Panc1 (cell line): ENCODE measurements around the gene STXBP4.

Experiments
- SIN3A ChIP-seq: IDR thresholded peaks from 2 replicates; pipeline ENCODE4 v1.6.1; 2012; ENCODE audit warnings: low read depth, mild to moderate bottlenecking, low read length, moderate library complexity, borderline replicate concordance; ENCODE audit not compliant: insufficient read depth
- TF ChIP-seq, protein P1 (sequence below): fragments of 450-650 bp; IDR thresholded peaks from 2 replicates; pipeline ENCODE4 v1.5.1; 2017; ENCODE audit warnings: mild to moderate bottlenecking

DNA sequence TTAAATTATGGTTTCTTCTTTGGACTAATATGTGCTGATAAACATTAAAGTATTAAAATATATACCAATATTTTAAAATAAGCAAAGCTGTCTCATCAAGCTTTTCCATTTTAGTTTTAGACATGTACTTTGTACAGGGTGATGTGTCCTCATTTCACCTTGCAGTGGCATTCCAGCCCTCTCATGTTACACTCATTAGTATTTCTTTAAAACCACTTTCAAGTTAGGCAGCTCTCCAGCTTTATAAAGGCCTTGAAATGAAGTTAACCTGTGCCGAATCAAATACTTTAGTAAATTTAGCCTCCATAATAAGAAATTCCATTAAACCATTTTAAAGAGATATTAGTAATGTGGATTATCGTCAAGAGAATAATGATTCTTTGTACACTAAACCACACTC, 188.6 kb downstream of the STXBP4 start:
- TF ChIP-seq, protein P1, sequence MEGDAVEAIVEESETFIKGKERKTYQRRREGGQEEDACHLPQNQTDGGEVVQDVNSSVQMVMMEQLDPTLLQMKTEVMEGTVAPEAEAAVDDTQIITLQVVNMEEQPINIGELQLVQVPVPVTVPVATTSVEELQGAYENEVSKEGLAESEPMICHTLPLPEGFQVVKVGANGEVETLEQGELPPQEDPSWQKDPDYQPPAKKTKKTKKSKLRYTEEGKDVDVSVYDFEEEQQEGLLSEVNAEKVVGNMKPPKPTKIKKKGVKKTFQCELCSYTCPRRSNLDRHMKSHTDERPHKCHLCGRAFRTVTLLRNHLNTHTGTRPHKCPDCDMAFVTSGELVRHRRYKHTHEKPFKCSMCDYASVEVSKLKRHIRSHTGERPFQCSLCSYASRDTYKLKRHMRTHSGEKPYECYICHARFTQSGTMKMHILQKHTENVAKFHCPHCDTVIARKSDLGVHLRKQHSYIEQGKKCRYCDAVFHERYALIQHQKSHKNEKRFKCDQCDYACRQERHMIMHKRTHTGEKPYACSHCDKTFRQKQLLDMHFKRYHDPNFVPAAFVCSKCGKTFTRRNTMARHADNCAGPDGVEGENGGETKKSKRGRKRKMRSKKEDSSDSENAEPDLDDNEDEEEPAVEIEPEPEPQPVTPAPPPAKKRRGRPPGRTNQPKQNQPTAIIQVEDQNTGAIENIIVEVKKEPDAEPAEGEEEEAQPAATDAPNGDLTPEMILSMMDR, result no peak
- no peak for TF ChIP-seq SIN3A
